AG10803 (cell line): ENCODE results near the gene KIAA0753.

Experiments
- DNase-seq: peaks from one replicate; pipeline ENCODE4 v3.0.0; 2010; ENCODE audit warnings: low read depth
- H3K4me3 ChIP-seq: 2 replicates; pipeline ENCODE4 v1.5.1; 2011; ENCODE audit warnings: mild to moderate bottlenecking, low read length, control low read depth
- CTCF ChIP-seq: conservative IDR thresholded peaks from 2 replicates; pipeline ENCODE4 v1.5.1; 2011; ENCODE audit warnings: mild to moderate bottlenecking, low read length, control low read depth, inconsistent platforms

KIAA0753 gene

GRCh38 chr17:6651919-6652452, 11.5 kb upstream of the KIAA0753 start:
- H3K4me3 ChIP-seq, result peak overlapping the region; percentile 99
- TF ChIP-seq CTCF, result no peak
- peak; percentile 22 for DNase-seq

GRCh38 chr17:6651354-6651918, 10.9 kb upstream of the KIAA0753 start, which contains the start of the genes C17orf100 and MED31:
TSS of gene C17orf100 (plus strand) at chr17:6651762. CDS start at chr17:6651914, 152 bp downstream.
TSS of gene MED31 (minus strand) at chr17:6651605. CDS start at chr17:6651528, 77 bp downstream.
- no peak for TF ChIP-seq CTCF
- peak within 1 kb of the TSS; percentile 99 for H3K4me3 ChIP-seq
- DNase-seq, result peak; percentile 87

- TF ChIP-seq CTCF, result peak; percentile 10; the same call in 1 of the 2 replicates
- no peak overlapping the region for H3K4me3 ChIP-seq
- DNase-seq, result no peak
Observed at GRCh38 chr17:6648181-6648580, 7.7 kb upstream of the KIAA0753 start.

GRCh38 chr17:6643451-6644125, 3.1 kb upstream of the KIAA0753 start:
- no peak for TF ChIP-seq CTCF
- no peak overlapping the region for H3K4me3 ChIP-seq
- DNase-seq, result peak; percentile 18

DNA sequence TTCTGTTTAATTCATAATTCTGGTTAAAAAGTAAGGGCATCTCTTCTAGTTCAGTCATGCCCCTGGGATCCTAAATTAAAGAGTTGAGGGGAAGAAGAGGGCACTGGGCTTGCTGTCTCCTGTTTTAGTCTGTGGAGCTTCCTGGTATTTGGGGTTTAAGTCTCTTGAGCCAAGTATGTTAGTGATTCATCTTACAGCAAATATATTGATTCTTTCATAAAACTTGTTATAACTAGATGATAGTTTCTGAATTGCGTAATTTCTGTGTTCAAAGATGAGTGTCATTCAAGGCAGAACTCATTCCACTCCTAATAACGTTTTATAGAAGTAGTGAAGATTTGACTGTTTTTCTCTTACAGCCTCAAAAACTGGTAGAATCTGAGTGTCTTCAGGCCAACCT, 2.1 kb upstream of the KIAA0753 start:
- H3K4me3 ChIP-seq, result no peak overlapping the region
- peak; percentile 29 for DNase-seq
- TF ChIP-seq CTCF, result no peak

- TF ChIP-seq CTCF, result no peak
- no peak for DNase-seq
- H3K4me3 ChIP-seq, result peak overlapping the region; percentile 97
Observed at GRCh38 chr17:6641247-6641863, 844 bp upstream of the KIAA0753 start.
